ENCODE measurements around the gene PARD3B.
"Not testable (repeated sequence)": the region's sequence is repeated elsewhere in the genome, so short reads cannot be mapped to it uniquely, and the experiment has no call there.

PARD3B gene

DNA sequence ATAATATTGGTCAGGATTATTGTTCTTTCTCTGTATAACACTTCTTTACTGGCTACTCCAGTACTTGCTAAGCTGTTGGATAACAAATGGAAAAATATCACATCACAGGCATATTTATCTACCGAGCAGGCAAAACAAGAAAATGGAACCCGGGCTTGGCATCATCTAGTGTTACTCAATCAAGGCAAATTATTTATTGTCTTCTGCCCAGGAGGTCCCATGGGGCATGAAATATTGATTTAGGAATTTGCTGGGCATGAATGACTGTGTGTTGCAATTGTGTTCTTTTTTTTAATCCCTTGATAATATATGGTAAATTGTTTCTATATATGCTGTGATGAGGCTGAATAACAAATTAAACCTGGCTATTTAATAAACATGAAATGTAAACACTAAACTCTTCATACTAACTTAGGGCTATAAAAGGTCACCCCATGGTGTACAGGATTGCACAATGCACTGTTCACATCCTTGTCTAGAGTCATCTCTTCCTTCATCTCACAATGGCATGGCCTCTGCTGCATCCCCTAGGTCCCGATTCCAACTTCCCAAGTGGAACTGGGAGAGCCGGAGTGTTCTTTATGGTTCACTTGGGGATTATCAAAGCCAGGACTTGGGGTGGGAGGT is 2.2 kb upstream of the PARD3B start:
- DNase-seq (ENCODE audit: low read depth): no peak

DNA sequence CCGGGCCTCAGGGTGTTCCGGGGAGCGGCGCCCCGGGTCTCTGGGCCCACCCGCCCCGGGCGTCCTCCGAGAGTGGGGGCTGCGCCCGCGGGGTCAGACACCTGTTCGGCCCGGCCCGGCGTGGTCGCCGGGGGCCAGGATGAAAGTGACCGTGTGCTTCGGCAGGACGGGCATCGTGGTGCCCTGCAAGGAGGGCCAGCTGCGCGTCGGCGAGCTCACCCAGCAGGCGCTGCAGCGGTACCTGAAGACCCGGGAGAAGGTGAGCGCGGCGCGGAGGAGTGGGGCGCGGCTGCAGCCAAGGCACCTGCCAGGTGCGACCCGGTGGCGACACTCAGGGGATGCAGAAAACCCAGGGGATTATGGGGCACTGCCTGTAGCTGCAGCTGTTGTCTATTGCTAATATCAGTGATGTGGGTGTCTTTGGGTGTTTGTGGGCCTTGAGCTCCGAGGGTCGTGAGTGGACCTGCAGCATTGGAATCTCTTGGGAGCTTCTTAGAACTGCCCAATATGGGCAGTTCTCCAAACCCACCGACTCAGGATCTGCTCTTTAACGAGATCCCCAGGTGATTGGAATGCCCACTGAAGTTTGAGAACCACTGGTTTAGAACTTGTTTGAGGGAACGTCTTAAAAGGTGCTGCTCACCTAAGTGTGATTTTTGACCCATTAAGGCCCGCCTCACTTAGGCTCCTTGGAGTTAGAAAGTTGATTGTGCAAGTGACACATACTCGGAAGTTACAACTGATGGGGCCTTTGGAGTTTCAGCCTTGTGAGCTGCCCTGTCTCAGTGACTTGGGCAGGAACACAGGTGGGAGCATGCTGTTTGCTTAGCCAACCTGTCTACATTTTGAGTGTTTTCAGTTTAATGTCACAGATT is 823 bp downstream of the PARD3B start:
- no peak for DNase-seq (ENCODE audit: low read depth)

- DNase-seq (ENCODE audit: low read depth): peak; percentile 87
Measured at GRCh38 chr2:204550751-204551511, 5.7 kb downstream of the PARD3B start.

DNA sequence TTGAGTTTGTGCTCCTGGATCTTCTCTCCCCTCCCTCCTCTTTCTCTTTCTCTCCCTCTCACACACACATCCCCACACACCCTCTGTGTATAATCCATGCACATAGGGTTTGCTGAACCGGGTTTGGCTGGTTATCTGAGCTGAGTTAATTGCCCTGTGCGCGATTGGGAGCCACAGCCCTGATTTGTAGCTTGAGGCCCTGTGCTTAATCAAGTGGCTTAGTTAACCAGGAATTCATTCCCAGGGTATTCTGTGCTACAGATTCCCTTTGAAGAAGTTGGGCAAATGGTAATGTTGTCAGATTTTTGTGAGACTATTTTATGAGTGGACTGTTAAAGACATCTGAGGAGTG is 6.2 kb downstream of the PARD3B start:
- DNase-seq (ENCODE audit: low read depth): no peak

DNA sequence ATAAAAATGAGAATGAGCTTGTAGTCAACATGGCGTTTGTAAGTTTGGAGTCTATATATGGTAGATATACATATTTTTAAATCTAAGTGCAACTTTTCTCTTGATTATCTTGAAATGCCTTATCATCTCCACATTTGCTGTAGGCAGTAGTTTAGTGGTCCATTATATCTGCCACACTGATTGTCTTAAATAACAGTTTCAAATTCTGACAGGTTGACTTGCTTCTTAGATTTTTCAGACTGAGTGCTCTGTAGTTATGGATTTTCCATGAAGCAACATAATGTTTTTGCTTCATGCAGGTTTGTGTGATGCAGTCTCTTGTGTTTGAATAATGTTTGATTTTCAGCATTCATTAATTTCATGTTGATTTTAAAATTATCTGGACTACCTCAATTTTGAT is 12.3 kb downstream of the PARD3B start:
- no peak for DNase-seq (ENCODE audit: low read depth)

- not testable (repeated sequence) for DNase-seq (ENCODE audit: low read depth)
Measured at GRCh38 chr2:204559358-204559757, 14.1 kb downstream of the PARD3B start.

GRCh38 chr2:204560902-204561301 is 15.6 kb downstream of the PARD3B start:
- DNase-seq (ENCODE audit: low read depth): no peak

DNA sequence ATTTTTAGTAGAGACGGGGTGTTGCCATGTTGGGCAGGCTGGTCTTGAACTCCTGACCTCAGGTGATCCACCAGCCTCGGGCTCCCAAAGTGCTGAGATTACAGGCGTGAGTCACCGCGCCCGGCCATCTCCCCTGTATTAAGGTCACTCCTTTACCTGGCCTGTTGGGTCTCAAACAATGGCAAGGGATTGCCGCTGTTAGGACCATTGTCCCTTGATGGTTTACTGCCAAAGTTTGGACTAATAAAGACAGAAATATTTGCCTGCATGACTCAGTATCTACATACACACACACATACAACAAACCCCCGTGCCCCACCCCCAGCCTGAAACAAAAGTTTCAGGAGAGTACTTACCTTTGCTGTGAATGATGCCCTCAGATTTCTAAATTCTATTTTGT is 16.5 kb downstream of the PARD3B start:
- no peak for DNase-seq (ENCODE audit: low read depth)

GRCh38 chr2:204566439-204566838 is 21.2 kb downstream of the PARD3B start:
- DNase-seq (ENCODE audit: low read depth): no peak

DNA sequence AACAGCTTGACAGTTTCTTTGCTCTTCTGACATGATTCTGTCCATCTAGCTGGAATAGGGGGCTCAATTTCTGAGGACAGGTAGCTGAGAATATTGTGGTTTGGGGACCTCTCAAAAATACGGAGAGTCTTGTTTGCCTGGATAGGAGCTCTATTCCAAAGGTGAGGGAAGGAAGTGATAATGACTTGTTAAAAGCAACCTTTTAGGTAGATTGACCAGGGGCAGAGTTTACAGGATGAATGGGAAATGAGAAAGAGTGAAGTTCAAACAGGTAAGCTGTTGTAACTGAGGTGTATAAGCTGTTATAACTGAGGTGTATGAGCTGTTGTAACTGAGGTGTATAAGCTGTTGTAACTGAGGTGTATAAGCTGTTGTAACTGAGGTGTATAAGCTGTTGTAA is 25.1 kb downstream of the PARD3B start:
- DNase-seq (ENCODE audit: low read depth): no peak

- no peak for DNase-seq (ENCODE audit: low read depth)
Measured at GRCh38 chr2:204571041-204571440, 25.8 kb downstream of the PARD3B start.

GRCh38 chr2:204571911-204572310 is 26.6 kb downstream of the PARD3B start:
- DNase-seq (ENCODE audit: low read depth): no peak

GRCh38 chr2:204573221-204573620 is 27.9 kb downstream of the PARD3B start:
- DNase-seq (ENCODE audit: low read depth): no peak

DNA sequence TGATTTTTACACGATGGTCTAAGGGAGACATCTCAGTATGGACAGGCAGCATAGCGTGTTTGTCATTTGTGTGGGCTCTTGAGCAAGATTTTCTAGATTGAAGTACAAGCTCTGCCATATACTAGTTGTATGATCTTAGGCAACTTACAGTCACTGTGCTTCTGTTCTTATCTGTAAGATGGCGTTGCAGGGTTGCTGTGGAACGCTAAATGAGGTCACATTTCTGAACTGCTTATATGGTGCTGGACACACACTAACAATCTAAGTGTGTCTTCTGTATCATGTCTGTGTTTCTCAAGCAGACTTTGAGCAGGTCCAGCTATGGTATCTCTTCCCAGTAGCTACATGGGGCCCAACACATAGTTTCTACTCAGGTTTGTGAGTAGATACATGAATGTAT is 29.2 kb downstream of the PARD3B start:
- DNase-seq (ENCODE audit: low read depth): no peak

DNA sequence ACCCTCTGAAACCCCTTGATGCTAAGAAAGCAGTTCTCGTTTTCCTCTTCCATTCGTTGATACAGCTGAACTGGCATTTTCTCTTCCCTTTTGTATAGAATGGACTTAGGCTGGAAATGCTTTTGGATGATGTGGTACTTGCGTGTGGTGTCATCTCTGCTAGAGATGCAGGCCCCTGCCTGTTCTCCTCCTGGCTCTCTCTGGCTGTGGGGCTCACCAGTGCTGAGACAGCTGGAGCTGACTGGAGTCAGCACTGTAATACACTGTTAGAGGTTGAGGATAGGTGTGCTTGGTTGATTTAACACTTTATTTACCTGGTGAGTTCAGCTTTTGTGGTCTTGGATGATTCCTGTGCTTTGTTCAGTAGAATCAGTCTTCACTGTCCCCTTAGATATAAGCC is 30.2 kb downstream of the PARD3B start:
- no peak for DNase-seq (ENCODE audit: low read depth)

GRCh38 chr2:204576362-204576979 is 31.2 kb downstream of the PARD3B start:
- no peak for DNase-seq (ENCODE audit: low read depth)

GRCh38 chr2:204578928-204579598 is 33.8 kb downstream of the PARD3B start:
- DNase-seq (ENCODE audit: low read depth): no peak

DNA sequence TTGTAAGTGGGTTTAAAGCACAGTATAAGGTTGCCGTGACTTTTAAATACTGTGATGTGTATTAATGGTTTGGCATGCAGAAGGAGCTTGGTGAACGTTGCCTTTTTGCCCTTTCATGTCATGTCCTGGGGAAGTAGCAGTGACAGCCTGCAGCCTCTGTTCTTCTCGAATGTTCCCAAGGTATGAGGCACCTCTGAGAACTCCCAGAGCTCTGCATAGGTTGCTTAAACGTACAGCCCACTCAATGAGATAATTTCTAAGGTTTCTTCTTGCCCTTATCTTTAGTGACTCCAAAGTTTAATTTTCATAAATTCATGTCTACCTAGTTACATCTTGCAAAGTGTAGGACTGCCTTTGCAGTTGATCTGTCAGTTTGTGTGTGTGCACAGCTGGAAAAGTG is 36.7 kb downstream of the PARD3B start:
- DNase-seq (ENCODE audit: low read depth): no peak

- no peak for DNase-seq (ENCODE audit: low read depth)
Measured at GRCh38 chr2:204583773-204584172, 38.5 kb downstream of the PARD3B start.

DNA sequence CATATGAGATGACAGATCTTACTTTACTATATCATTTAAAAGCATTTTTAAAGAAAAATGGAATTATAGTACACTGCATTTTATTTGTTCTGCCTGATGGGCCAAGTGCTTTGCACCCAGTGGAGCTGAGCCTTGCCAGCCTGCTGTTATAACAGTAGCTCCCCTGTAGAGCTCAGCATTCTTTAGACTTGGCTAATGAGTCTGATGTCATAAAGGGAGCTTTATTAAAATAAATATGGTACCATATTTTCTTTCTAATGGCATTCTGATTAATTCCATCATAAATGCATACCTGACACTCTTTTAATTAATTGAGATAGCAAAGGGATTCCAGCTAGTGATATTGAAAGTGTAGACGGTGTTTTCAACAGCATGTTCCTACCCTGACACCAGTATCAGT is 40.7 kb downstream of the PARD3B start:
- no peak for DNase-seq (ENCODE audit: low read depth)

DNA sequence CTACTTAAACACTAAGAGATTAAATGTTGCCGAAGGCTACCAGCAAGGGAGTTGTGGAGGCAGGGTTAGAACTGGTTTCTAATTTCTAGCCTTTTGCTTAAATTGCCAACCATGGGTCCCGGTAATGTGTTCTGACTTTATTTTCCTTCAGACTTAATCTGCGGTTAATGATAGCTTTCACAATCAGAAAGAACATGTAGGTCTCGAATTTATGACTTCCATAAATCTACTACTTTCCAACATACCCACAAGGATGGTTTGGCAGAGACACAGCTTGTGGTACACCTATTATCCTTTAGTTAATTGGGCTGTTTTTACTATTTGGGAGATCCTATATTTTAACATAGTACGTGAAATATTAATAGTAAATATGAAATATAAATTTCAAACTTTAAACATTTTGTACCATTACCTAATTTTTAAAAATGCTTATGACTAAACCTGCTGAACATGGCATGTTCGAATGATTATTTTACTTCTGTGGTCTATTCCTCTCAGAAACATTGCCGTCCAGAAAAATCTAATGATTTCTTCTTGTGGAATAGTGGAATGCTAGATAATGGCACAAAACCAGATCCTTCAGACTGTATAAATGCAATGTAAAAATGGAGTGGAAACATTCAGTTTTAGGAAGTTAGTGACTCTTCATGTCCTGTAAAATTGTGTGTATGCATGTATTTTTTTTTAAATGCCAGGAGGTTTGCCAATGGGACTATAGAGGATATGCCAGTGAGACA is 41.3 kb downstream of the PARD3B start:
- DNase-seq (ENCODE audit: low read depth): no peak

Data from iris pigment epithelial cell (primary cell).